ENCODE measurements around the gene TNPO2. TPM values are rescaled to one million over a fixed set of nuclear protein-coding genes. Genes with fewer than 3 reads are reported as not detected.
A peak's percentile ranks its signal among the peaks of the same experiment; 100 is the strongest.

TNPO2 gene
- polyA plus RNA-seq, 3 donors = 0.28 to 45.2 (median 0.52) TPM

- Histone ChIP-seq H3K79me2 (ENCODE audit: insufficient read depth, low read length) (no peaks in the 10 kb centered on the region), H4K20me1 (ENCODE audit: insufficient read depth, low read length) (no peaks in the 10 kb centered on the region), H3K27ac (ENCODE audit: low read depth in 1 of 2, low read length in 2 of 2) (no peak overlapping the region), H3K4me2 (replicated peaks; ENCODE audit: extremely low read depth, low read length, poor library complexity, severe bottlenecking) (no peak overlapping the region), H3K4me3 (replicated peaks in 1 of 3; ENCODE audit: low read depth in 2 of 3, low read length in 3 of 3) (no peak overlapping the region), H3K27me3 (ENCODE audit: control insufficient read depth in 2 of 2, insufficient read depth in 2 of 2, low read length in 2 of 2) (no peaks in the 10 kb centered on the region), H2AFZ (ENCODE audit: insufficient read depth, low read depth, low read length, poor library complexity, severe bottlenecking) (no peak overlapping the region), H3K9me3 (replicated peaks in 1 of 2; ENCODE audit: control insufficient read depth in 1 of 2, insufficient read depth in 1 of 2, low read length in 2 of 2) (peaks cover 0 to 5% of the 10 kb centered on the region in 2 donors), H3K4me1 (ENCODE audit: control insufficient read depth in 1 of 2, insufficient read depth in 2 of 2, low read length in 2 of 2) (peaks cover 0 to 6% of the 10 kb centered on the region in 2 donors), H3K36me3 (replicated peaks in 1 of 2; ENCODE audit: control insufficient read depth in 1 of 2, insufficient read depth in 2 of 2, low read length in 2 of 2) (no peaks in the 10 kb centered on the region), H3K9ac (ENCODE audit: insufficient read depth, low read length, poor library complexity, severe bottlenecking) (no peak overlapping the region)
- no peak overlapping the region for H3K4me3 Mint-ChIP-seq
- H3K27ac Mint-ChIP-seq = no peak overlapping the region
- 98% methylated on average over 14 of the region's 15 CpGs for WGBS (ENCODE audit: insufficient coverage)
- H3K4me1 Mint-ChIP-seq = peaks cover 8% of the 10 kb centered on the region
- no peak for TF ChIP-seq CTCF (IDR thresholded peaks at IDR 0.05)
- peaks cover 0 to 5% (median 0%) of the 10 kb centered on the region in 7 donors for H3K9me3 Mint-ChIP-seq
- peaks cover 0 to 5% (median 0%) of the 10 kb centered on the region in 3 donors for H3K27me3 Mint-ChIP-seq (ENCODE audit: low read depth in 3 of 3)
- peaks cover 26 to 50% of the 10 kb centered on the region in 2 donors for H3K36me3 Mint-ChIP-seq
- DNase-seq = no peak
- intact Hi-C loops (cut with micrococcal nuclease) = loop anchor here in 1 of 2 donors (2.0 kb wide), 2 partner anchors 29 to 79 kb away; no protein-coding TSS in a partner anchor
Observed at GRCh38 chr19:12767666-12768065, 43.9 kb upstream of the TNPO2 start.

GRCh38 chr19:12767150-12767549 lies 43.4 kb upstream of the TNPO2 start:
- Mint-ChIP-seq H3K27ac (peak overlapping the region in 1 of 7 donors; percentile 45), H3K4me3 (no peak overlapping the region), H3K27me3 (ENCODE audit: low read depth in 3 of 3) (peaks cover 0 to 3% (median 0%) of the 10 kb centered on the region in 3 donors), H3K9me3 (peaks cover 0 to 5% (median 0%) of the 10 kb centered on the region in 7 donors), H3K36me3 (peaks cover 28 to 54% of the 10 kb centered on the region in 2 donors), H3K4me1 (peaks cover 8% of the 10 kb centered on the region)
- Histone ChIP-seq H3K4me3 (replicated peaks in 1 of 3; ENCODE audit: low read depth in 2 of 3, low read length in 3 of 3) (no peak overlapping the region), H3K79me2 (ENCODE audit: insufficient read depth, low read length) (no peaks in the 10 kb centered on the region), H3K27ac (ENCODE audit: low read depth in 1 of 2, low read length in 2 of 2) (no peak overlapping the region), H3K4me2 (replicated peaks; ENCODE audit: extremely low read depth, low read length, poor library complexity, severe bottlenecking) (no peak overlapping the region), H3K27me3 (ENCODE audit: control insufficient read depth in 2 of 2, insufficient read depth in 2 of 2, low read length in 2 of 2) (no peaks in the 10 kb centered on the region), H3K36me3 (replicated peaks in 1 of 2; ENCODE audit: control insufficient read depth in 1 of 2, insufficient read depth in 2 of 2, low read length in 2 of 2) (no peaks in the 10 kb centered on the region), H2AFZ (ENCODE audit: insufficient read depth, low read depth, low read length, poor library complexity, severe bottlenecking) (no peak overlapping the region), H3K4me1 (ENCODE audit: control insufficient read depth in 1 of 2, insufficient read depth in 2 of 2, low read length in 2 of 2) (peaks cover 0 to 6% of the 10 kb centered on the region in 2 donors), H3K9me3 (replicated peaks in 1 of 2; ENCODE audit: control insufficient read depth in 1 of 2, insufficient read depth in 1 of 2, low read length in 2 of 2) (peaks cover 0 to 5% of the 10 kb centered on the region in 2 donors), H3K9ac (ENCODE audit: insufficient read depth, low read length, poor library complexity, severe bottlenecking) (no peak overlapping the region), H4K20me1 (ENCODE audit: insufficient read depth, low read length) (no peaks in the 10 kb centered on the region)
- intact Hi-C loops (cut with micrococcal nuclease) = loop anchor here in 1 of 2 donors (2.0 kb wide), 2 partner anchors 30 to 80 kb away; no protein-coding TSS in a partner anchor
- DNase-seq = no peak
- TF ChIP-seq CTCF (IDR thresholded peaks at IDR 0.05) = no peak
- 100% methylated on average over 11 of the region's 11 CpGs for WGBS (ENCODE audit: insufficient coverage)
